ENCODE results near the gene USP2.

DNA sequence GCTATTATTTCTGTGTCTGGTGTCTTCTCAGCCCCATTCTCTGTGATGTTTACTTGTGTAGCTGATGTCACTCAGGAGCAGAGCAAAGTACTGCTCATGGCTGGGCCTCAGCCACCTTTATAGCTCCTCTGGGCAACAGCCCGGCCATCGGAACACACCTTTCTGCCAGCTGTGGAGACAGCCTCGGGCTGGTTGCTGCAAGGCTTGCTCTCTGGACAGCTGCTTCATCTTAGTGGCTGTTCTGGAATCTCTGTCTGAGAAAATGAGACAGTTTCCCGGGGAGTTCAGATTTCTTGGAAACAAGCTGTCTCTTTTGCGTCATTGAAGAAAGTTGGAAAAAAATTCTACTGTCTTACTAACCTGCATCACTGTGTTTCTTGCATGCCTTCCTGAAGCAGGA is 21.5 kb upstream of the USP2 start:
- no peak for TF ChIP-seq POLR2A (IDR thresholded peaks at IDR 0.05; ENCODE audit: extremely low read depth, insufficient read length)
- TF ChIP-seq, protein P1, sequence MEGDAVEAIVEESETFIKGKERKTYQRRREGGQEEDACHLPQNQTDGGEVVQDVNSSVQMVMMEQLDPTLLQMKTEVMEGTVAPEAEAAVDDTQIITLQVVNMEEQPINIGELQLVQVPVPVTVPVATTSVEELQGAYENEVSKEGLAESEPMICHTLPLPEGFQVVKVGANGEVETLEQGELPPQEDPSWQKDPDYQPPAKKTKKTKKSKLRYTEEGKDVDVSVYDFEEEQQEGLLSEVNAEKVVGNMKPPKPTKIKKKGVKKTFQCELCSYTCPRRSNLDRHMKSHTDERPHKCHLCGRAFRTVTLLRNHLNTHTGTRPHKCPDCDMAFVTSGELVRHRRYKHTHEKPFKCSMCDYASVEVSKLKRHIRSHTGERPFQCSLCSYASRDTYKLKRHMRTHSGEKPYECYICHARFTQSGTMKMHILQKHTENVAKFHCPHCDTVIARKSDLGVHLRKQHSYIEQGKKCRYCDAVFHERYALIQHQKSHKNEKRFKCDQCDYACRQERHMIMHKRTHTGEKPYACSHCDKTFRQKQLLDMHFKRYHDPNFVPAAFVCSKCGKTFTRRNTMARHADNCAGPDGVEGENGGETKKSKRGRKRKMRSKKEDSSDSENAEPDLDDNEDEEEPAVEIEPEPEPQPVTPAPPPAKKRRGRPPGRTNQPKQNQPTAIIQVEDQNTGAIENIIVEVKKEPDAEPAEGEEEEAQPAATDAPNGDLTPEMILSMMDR (IDR thresholded peaks at IDR 0.05; ENCODE audit: low read depth, low read length), result no peak

Measured in NB4 (cell line).